PFSK-1 (cell line): Measurements from ENCODE around the gene ATMIN.

ENCODE experiments used
- FOXP2 ChIP-seq: optimal IDR thresholded peaks from 2 replicates; pipeline ENCODE3; 2011; ENCODE audit warnings: borderline replicate concordance, control low read depth, inconsistent platforms; ENCODE audit not compliant: insufficient read depth; ENCODE audit errors: extremely low read length, extremely low read depth
- POLR2AphosphoS5 ChIP-seq: IDR thresholded peaks from 2 replicates; pipeline ENCODE4 v1.6.1; 2012; ENCODE audit warnings: low read depth, mild to moderate bottlenecking, control low read depth, low read length, moderate library complexity
- REST ChIP-seq, 2 experiments: IDR thresholded peaks; 2 replicates each; pipeline versions ENCODE4 v1.6.1 to v1.8.0; 2011 to 2012; ENCODE audit warnings: low read depth in 2 of 2, low read length in 2 of 2, control low read depth in 1 of 2, inconsistent platforms in 1 of 2, mild to moderate bottlenecking in 1 of 2, moderate library complexity in 1 of 2; ENCODE audit not compliant: insufficient read depth in 1 of 2
- SIN3A ChIP-seq: IDR thresholded peaks from 2 replicates; pipeline ENCODE4 v1.6.1; 2012; ENCODE audit warnings: mild to moderate bottlenecking, low read length, moderate library complexity, borderline replicate concordance; ENCODE audit not compliant: insufficient read depth
- TAF1 ChIP-seq: IDR thresholded peaks from 2 replicates; pipeline ENCODE4 v1.6.1; 2012; ENCODE audit warnings: low read length, control low read depth, borderline replicate concordance; ENCODE audit not compliant: insufficient read depth

The ATMIN gene

GRCh38 chr16:81003064-81003463 is 32.6 kb upstream of the ATMIN start:
- TF ChIP-seq REST (IDR thresholded peaks at IDR 0.05; ENCODE audit: insufficient read depth in 1 of 2, low read depth in 2 of 2, low read length in 2 of 2) (no peak), FOXP2 (no peak), POLR2AphosphoS5 (no peak), SIN3A (no peak), TAF1 (no peak)

- TF ChIP-seq SIN3A (no peak), FOXP2 (no peak), TAF1 (no peak), POLR2AphosphoS5 (no peak), REST (IDR thresholded peaks at IDR 0.05; ENCODE audit: insufficient read depth in 1 of 2, low read depth in 2 of 2, low read length in 2 of 2) (no peak)
Observed at GRCh38 chr16:81003610-81004460, 31.8 kb upstream of the ATMIN start.

- TF ChIP-seq SIN3A (no peak), FOXP2 (no peak), REST (IDR thresholded peaks at IDR 0.05; ENCODE audit: insufficient read depth in 1 of 2, low read depth in 2 of 2, low read length in 2 of 2) (no peak)
Observed at GRCh38 chr16:81004646-81005353, 30.8 kb upstream of the ATMIN start.

DNA sequence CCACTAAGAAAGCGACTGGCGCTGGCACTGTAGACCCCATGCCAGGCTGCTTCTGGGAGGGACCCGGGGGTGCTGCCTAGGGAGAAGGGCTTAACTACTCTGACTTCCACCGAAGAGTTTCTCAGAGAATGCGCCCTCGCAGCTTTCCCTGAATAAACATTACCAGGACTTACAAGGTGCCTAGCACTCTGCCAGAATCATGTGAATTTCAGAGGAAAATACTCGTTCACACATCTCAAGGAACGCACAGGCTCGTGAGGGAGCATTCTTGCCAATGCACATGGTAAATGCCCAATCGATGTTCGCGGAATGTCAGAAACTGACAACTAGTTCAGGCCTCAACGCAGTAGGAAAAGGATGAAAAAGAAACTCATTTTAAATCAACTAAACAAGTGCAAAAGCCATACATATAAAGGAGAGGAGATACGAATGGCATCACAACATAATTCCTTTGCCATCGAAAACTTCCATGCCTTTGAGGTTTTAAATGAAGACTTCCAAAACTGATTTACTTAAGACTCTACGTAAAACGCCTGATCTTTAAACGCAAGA is 30.0 kb upstream of the ATMIN start:
- TF ChIP-seq POLR2AphosphoS5 (no peak), REST (IDR thresholded peaks at IDR 0.05; ENCODE audit: insufficient read depth in 1 of 2, low read depth in 2 of 2, low read length in 2 of 2) (no peak), TAF1 (no peak)
